Activated CD4-positive, alpha-beta T cell treated with anti-CD3 and anti-CD28 coated beads, Interleukin-2, amount 50 U/mL, for 1 hour (primary cell): Measurements from ENCODE around the gene JSRP1.

ENCODE experiments used
- DNase-seq: peaks from one replicate; pipeline ENCODE4 v3.0.0-alpha.2; 2020

Gene JSRP1

DNA sequence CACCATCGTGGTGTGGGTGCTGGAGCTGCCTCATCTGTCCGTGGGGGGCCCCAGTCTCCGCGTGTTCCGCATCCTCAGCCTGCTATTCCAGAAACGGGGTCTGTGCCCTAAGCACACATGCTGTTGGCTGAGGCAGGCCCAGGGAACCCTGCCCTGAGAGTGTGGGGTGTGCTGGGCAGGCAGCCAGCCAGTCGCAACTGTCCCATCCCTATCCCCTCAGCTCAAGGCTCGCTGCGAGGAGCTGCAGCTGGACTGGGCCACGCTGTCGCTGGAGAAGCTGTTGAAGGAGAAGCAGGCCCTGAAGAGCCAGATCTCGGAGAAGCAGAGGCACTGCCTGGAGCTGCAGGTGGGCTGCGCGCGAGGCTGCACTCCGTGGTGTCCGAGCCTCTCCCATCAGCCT, 42.0 kb downstream of the JSRP1 start:
- no peak for DNase-seq

DNA sequence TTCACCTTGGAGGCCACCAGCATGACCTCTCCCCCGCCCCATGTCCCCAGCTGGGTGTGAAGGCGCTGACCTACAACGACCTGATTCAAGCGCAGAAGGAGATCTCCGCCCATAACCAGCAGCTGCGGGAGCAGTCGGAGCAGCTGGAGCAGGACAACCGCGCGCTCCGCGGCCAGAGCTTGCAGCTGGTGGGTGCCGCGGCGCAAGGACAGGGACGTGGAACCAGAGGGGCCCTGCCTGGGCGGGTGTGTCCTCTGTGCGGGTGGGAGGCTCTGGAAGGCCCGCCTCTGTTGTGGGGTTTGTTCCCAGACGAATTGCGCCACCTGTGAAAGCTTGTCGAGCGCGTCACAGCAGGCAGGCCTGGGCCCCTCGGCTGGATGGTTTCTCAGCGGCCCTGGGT, 42.4 kb downstream of the JSRP1 start:
- no peak for DNase-seq

GRCh38 chr19:2212861-2213711, 43.1 kb downstream of the JSRP1 start:
- DNase-seq: no peak

- DNase-seq: no peak
These were observed 45.1 kb downstream of the JSRP1 start for GRCh38 chr19:2210987-2211740.

GRCh38 chr19:2210206-2210605, 46.0 kb downstream of the JSRP1 start:
- no peak for DNase-seq

DNA sequence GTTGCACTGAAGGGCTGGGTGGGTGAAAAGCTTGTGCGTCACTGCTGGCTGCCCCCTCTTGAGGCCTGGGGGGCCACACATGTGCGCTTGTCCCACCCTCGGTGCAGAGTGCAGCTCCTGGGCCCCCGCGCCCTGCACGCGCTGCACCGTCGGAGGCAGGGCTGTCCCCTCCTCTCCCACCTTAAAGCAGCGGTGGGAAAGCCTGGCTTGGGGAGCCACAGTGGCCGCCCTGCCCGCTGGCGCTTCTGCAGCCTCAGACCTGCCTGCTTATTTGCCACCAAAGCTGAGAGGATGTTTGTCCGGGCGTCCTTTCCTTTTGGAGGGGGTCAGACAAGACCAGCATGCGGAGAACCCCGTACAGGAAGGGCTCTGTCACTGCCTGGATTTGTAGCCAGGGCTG, 46.8 kb downstream of the JSRP1 start:
- DNase-seq: no peak

GRCh38 chr19:2208975-2209374, 47.2 kb downstream of the JSRP1 start:
- DNase-seq: no peak

- DNase-seq: no peak
These were observed 48.0 kb downstream of the JSRP1 start for GRCh38 chr19:2207991-2208860.

DNA sequence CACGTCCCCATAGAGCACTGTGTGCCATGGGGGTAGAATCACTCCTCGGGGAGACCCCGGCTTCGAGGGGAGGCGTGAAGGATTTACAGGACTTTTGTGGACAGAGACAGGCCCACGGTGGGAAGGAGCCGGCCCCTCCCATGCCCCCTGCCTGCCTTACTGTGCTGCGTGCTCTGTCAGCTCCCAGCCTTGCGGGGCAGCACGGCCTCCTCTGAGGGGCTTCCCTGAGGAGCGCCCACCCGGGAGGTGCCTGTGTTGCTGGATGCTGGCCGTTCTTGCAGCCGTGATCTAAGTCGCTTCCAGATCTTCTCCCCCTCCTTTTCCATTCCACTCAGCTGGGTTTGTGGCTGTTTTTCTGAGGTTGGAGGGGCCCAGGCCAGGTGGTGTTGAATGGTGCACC, 49.2 kb downstream of the JSRP1 start:
- no peak for DNase-seq

- no peak for DNase-seq
These were observed 53.9 kb downstream of the JSRP1 start for GRCh38 chr19:2202366-2202765.
